ENCODE results near the gene MEOX1. TPM values are rescaled to one million over a fixed set of nuclear protein-coding genes. Genes with fewer than 3 reads are reported as not detected.

MEOX1 gene
- total and polyA plus RNA-seq, 5 donors, result 4.2 to 16.8 (median 10.6) TPM

DNA sequence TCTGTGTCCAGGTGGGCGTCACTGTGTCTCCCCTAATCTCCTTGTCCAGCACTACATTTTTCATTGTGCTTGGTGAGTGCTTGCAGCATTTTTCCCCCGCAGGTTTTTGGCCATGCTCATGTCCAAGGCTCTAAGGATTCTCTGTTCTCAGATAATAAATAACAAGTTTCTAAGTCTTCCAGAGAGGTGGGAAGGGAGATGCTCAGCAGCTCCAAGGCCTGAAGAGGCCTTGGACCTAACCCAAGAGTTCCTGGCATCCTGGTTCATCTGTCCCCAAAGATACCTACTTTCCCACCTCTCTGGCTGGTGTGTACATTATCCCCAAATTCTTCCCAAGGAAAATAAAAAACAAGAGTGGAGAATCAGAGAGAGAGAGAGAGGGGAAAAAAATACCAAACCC, 45.3 kb downstream of the MEOX1 start:
- 83% methylated on average over 2 of the region's 2 CpGs for WGBS
- DNase-seq, result no peak

DNA sequence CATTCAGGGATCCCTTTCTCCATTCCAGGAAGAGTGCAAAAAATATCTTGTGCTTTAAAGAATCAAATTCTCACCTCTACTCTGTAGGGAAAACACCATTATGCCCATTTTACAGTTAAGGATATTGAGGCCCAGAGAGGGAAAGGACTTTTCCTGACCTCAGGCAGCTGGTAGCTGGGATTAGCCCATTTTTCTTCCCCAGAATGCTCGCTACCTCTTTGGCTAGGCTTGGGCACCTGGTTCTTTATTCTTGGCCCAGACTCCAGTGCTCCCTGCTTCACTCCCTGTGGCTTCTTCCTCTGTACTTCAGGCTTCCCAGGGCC, 45.7 kb downstream of the MEOX1 start:
- H3K4me3 ChIP-seq (ENCODE audit: low read length), result no peak overlapping the region
- H3K4me1 ChIP-seq (ENCODE audit: control insufficient read depth, insufficient read depth, low read length), result no peaks in the 10 kb centered on the region
- no peak for DNase-seq
- intact Hi-C loops (cut with DNase I), result no loop called here
- H3K27ac ChIP-seq (ENCODE audit: low read length), result no peak overlapping the region
- 97% methylated on average over 1 of the region's 1 CpG for WGBS
- ATAC-seq, result no peak
- H3K27me3 ChIP-seq (ENCODE audit: control insufficient read depth, insufficient read depth), result no peaks in the 10 kb centered on the region
- no peaks in the 10 kb centered on the region for H3K9me3 ChIP-seq (ENCODE audit: control insufficient read depth, low read length)

More for the DNA sequence above, 45.3 kb downstream of the MEOX1 start:
- Histone ChIP-seq H3K4me3 (ENCODE audit: low read length) (no peak overlapping the region), H3K27me3 (ENCODE audit: control insufficient read depth, insufficient read depth) (no peaks in the 10 kb centered on the region), H3K4me1 (ENCODE audit: control insufficient read depth, insufficient read depth, low read length) (no peaks in the 10 kb centered on the region), H3K27ac (ENCODE audit: low read length) (no peak overlapping the region), H3K9me3 (ENCODE audit: control insufficient read depth, low read length) (no peaks in the 10 kb centered on the region)
- ATAC-seq, result no peak
- intact Hi-C loops (cut with DNase I), result no loop called here

DNA sequence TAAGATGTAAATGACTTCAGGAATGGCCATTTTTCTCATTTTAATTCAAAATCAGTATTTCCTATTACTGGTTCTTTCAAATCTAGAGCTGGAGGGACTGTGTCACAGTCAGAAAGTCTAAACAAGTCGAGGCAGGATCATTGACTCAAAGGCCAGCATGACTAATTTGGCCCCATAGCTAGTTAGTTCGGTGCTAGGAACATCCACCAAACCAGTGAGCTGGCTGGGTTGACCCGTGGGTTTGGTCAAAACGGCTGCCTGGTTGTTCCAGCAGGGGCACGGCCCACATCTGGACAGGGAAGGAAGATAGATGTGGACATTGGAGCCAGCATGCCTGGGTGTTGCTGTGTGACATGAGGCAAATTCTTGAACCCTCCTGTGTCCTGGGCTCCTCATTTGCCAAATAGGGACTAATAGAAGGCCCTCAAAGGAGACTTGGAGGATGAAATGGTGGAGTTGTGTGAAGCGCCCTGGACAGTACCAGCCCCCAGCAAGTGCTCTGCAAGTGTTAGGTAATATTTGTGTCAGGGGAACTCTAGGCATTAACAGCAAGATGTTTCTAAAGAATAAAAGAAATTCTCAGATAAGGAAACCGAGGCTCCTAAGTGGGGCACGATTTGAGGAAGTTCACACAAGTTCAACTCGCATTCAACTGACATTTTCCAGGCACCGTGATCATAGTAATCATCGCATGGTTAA, 46.2 kb downstream of the MEOX1 start:
- no peak overlapping the region for H3K4me3 ChIP-seq (ENCODE audit: low read length)
- H3K27me3 ChIP-seq (ENCODE audit: control insufficient read depth, insufficient read depth), result no peaks in the 10 kb centered on the region
- no peaks in the 10 kb centered on the region for H3K9me3 ChIP-seq (ENCODE audit: control insufficient read depth, low read length)
- no peak for ATAC-seq
- DNase-seq, result no peak
- 80% methylated on average over 11 of the region's 11 CpGs for WGBS
- intact Hi-C loops (cut with DNase I), result no loop called here
- no peak overlapping the region for H3K27ac ChIP-seq (ENCODE audit: low read length)
- H3K4me1 ChIP-seq (ENCODE audit: control insufficient read depth, insufficient read depth, low read length), result no peaks in the 10 kb centered on the region

DNA sequence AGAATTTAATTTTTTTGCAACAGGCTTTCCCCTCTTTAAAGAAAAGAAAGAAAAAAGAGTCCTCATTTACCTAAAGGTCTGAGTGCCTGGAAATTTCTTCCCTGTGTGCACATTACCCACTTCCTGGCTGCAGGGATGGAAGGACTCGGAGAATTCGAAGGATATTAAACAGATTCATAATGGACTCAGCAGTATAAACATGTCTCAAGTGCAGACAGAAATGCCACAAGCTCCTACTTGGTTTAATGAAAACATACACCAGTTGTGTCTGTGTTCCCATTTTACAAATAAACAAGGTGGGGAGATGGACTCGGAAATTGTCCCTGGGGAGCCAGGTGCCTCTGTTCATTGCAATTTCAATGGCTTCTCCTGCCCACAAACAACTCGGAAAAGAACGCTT, 47.2 kb downstream of the MEOX1 start:
- Histone ChIP-seq H3K9me3 (ENCODE audit: control insufficient read depth, low read length) (no peaks in the 10 kb centered on the region), H3K4me3 (ENCODE audit: low read length) (no peak overlapping the region), H3K27me3 (ENCODE audit: control insufficient read depth, insufficient read depth) (no peaks in the 10 kb centered on the region), H3K4me1 (ENCODE audit: control insufficient read depth, insufficient read depth, low read length) (no peaks in the 10 kb centered on the region), H3K27ac (ENCODE audit: low read length) (no peak overlapping the region)
- DNase-seq (no peak), ATAC-seq (no peak)
- intact Hi-C loops (cut with DNase I), result no loop called here
- 71% methylated on average over 5 of the region's 5 CpGs for WGBS

DNA sequence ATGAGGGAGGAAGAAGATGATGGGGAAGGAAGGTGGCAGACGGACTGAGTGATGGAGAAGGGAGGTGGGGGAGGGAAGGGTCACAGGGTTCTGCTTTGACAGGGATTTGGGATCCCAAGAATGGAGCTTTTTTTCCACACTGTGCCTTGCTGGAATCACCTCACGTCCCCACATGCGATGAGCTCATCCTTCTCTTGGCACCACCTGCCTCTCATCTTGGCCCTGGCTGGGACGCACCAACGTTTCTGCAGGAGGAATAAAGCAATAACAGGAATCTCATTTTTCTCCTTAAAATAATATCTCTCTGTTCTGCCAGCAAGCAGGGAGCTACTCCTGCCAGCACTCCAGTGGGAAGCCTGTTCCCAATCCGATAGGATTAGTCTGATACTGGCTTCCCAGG, 47.8 kb downstream of the MEOX1 start:
- H3K27me3 ChIP-seq (ENCODE audit: control insufficient read depth, insufficient read depth), result no peaks in the 10 kb centered on the region
- 49% methylated on average over 6 of the region's 6 CpGs for WGBS
- no peak overlapping the region for H3K27ac ChIP-seq (ENCODE audit: low read length)
- ATAC-seq, result no peak
- no peaks in the 10 kb centered on the region for H3K9me3 ChIP-seq (ENCODE audit: control insufficient read depth, low read length)
- intact Hi-C loops (cut with DNase I), result no loop called here
- no peak overlapping the region for H3K4me3 ChIP-seq (ENCODE audit: low read length)
- no peaks in the 10 kb centered on the region for H3K4me1 ChIP-seq (ENCODE audit: control insufficient read depth, insufficient read depth, low read length)
- DNase-seq, result no peak

DNA sequence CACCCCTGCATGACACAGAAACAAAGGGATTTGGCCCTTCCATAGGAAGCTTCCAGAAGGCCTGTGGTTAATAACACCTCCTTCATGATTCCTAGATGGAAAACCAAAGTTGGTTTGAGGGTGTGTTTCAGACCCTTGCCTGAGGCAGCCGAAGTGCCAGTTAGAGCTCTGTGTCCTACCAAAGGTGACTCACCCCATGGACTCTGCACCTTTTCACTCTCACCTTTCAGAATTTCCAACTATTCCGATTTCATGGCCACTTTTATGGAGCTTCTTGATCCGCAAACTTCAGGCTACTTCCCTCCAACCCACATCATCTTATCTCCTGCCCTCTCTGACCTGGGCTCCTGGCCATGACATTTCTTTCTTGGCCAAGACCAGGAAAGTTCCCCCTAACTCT, 49.2 kb downstream of the MEOX1 start:
- Histone ChIP-seq H3K27ac (ENCODE audit: low read length) (no peak overlapping the region), H3K9me3 (ENCODE audit: control insufficient read depth, low read length) (no peaks in the 10 kb centered on the region), H3K4me1 (ENCODE audit: control insufficient read depth, insufficient read depth, low read length) (no peaks in the 10 kb centered on the region), H3K4me3 (ENCODE audit: low read length) (no peak overlapping the region), H3K27me3 (ENCODE audit: control insufficient read depth, insufficient read depth) (no peaks in the 10 kb centered on the region)
- no peak for DNase-seq
- WGBS, result 91% methylated on average over 3 of the region's 3 CpGs
- ATAC-seq, result no peak
- intact Hi-C loops (cut with DNase I), result no loop called here

DNA sequence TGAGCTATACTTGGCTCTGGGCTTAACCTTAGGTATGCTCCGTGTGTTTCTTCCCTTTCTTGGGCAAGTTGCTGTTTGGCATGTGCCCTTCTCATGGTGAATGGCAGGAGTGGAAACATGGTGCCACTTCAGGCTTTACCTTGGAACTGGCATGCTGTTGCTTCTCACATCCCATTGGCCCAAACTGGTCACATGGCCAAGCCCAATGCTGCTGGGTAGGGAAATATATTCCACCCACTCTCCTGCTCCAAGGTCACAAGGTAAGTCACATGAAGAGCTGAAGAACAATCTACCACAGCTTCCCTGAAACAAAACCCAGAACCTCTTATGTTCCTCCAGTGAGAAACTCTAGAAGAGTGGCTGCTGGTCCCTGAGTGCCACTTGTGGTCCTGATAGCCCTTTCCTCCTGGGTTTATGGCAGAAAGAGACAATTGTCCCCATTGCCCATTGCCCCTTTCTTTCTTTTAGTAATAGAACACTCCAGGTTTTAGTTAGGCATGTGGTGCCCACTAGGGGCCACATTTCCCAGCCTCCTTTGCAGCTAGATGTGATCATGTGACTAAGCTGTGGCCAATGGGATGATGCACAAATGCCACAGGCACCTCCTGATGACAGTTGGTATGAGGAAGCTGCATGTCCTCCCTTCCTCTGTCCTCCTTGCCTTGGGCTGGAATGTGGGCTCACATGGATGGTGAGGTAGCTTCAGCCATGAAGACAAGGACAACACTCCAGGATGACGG, 50.3 kb downstream of the MEOX1 start:
- intact Hi-C loops (cut with DNase I), result no loop called here
- Histone ChIP-seq H3K9me3 (ENCODE audit: control insufficient read depth, low read length) (no peaks in the 10 kb centered on the region), H3K27me3 (ENCODE audit: control insufficient read depth, insufficient read depth) (no peaks in the 10 kb centered on the region), H3K27ac (ENCODE audit: low read length) (no peak overlapping the region), H3K4me3 (ENCODE audit: low read length) (no peak overlapping the region), H3K4me1 (ENCODE audit: control insufficient read depth, insufficient read depth, low read length) (no peaks in the 10 kb centered on the region)
- no peak for ATAC-seq
- DNase-seq, result no peak
- WGBS, result 89% methylated on average over 2 of the region's 2 CpGs

DNA sequence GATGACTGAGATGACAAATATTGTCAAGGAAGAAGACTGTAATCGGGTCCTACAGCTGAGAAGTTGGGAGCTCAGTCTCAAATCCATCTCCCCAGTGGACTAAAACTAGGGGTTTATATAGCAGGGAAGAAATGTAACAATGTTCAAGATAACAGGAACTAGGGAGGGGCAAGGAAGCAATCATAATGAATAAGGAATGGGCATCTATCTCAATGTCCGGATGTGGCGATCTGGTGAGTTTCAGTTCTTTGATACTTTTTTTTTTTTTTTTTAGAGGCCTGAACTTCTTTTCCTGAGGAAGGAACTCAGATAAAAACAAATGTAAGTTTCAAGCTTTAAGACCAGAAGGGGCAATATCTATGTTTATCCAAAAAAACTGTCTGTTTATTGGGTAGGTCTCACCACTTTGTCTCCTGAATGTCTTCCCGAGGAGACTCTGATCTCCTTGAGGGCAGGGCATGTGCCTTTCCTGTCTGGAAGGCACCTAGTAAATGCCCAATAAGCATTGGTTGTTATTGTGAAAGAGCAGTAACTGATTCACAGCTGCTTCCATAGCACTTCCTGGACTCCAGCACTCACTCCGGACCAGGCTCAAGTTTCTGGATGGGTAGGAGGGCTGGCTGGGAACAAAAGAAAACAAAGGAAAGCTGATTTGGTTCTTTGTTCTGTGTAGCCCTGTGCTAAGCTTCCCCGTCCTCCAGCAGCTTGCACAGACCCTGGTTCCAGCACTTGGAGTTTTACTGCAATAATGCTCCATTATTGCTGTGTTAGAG, 51.9 kb downstream of the MEOX1 start:
- intact Hi-C loops (cut with DNase I), result no loop called here
- Histone ChIP-seq H3K4me1 (ENCODE audit: control insufficient read depth, insufficient read depth, low read length) (no peaks in the 10 kb centered on the region), H3K9me3 (ENCODE audit: control insufficient read depth, low read length) (no peaks in the 10 kb centered on the region), H3K27ac (ENCODE audit: low read length) (peak overlapping the region; percentile 24), H3K27me3 (ENCODE audit: control insufficient read depth, insufficient read depth) (no peaks in the 10 kb centered on the region), H3K4me3 (ENCODE audit: low read length) (no peak overlapping the region)
- no peak for DNase-seq
- 59% methylated on average over 6 of the region's 6 CpGs for WGBS
- ATAC-seq, result peak; percentile 62 to 71

DNA sequence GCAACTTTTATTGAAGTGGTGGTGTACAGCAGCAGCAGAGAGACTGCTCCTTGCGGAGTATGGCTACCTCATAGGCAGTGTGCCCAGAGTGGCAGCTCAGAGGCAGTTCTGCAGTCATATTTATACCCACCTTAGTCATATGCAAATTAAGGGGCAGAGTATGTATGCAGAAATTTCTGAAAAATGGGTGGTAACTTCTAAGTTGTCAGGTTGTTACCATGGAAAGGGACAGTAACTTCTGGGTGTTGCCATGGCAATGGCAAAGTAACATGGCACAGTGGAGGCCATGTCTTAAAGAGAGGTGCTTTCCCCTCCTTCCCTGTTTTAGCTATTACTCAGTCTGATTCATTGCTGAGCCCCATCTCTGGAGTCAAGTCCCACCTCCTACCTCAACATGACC, 53.4 kb downstream of the MEOX1 start:
- Histone ChIP-seq H3K4me1 (ENCODE audit: control insufficient read depth, insufficient read depth, low read length) (no peaks in the 10 kb centered on the region), H3K27me3 (ENCODE audit: control insufficient read depth, insufficient read depth) (no peaks in the 10 kb centered on the region), H3K9me3 (ENCODE audit: control insufficient read depth, low read length) (no peaks in the 10 kb centered on the region), H3K4me3 (ENCODE audit: low read length) (no peak overlapping the region), H3K27ac (ENCODE audit: low read length) (no peak overlapping the region)
- ATAC-seq (no peak), DNase-seq (no peak)
- 98% methylated on average over 1 of the region's 1 CpG for WGBS
- intact Hi-C loops (cut with DNase I), result no loop called here

DNA sequence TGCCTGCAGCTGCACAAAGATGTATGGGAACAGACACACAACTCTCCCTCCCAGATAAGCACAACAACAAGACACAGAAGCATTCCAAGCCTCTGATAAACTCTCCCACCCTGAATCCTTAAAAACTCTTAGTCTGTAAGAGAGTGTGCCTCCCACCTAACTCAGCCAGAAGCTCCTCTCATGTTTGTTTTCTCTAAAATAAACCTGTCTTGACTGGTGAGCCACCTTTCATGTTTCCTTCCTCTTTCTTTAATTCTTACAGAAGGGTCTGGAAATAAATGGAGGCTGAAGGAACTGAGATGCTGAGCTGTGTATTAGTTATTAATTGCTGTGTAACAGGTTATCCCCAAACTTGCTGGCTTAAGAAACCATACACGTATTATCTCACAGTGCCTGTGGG, 57.2 kb downstream of the MEOX1 start:
- H3K9me3 ChIP-seq (ENCODE audit: control insufficient read depth, low read length), result no peaks in the 10 kb centered on the region
- no peak for ATAC-seq
- no peak for DNase-seq
- peaks cover 3% of the 10 kb centered on the region for H3K4me1 ChIP-seq (ENCODE audit: control insufficient read depth, insufficient read depth, low read length)
- no peak overlapping the region for H3K4me3 ChIP-seq (ENCODE audit: low read length)
- H3K27me3 ChIP-seq (ENCODE audit: control insufficient read depth, insufficient read depth), result no peaks in the 10 kb centered on the region
- no peak overlapping the region for H3K27ac ChIP-seq (ENCODE audit: low read length)
- intact Hi-C loops (cut with DNase I), result no loop called here
- WGBS, result 95% methylated on average over 1 of the region's 1 CpG

DNA sequence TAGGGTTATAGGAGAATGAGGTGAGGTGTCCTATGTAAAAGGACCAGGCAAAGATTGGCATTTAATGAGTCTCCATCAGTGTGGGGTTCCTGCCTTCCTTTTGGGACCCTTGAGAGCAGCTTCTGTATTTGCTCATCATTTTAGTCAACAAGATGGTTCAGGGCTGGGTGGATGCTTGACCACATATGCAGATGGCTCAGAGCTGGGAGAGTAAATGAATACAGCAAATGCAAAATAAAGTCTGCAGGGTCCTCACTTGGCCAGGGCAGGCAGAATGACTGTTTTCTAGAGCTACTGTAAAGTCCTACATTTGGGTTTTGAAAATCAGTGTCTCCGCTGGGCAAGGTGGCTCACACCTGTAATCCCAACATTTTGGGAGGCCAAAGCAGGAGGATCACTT, 58.4 kb downstream of the MEOX1 start:
- WGBS, result 100% methylated on average over 1 of the region's 1 CpG
- intact Hi-C loops (cut with DNase I), result no loop called here
- Histone ChIP-seq H3K4me3 (ENCODE audit: low read length) (no peak overlapping the region), H3K27me3 (ENCODE audit: control insufficient read depth, insufficient read depth) (no peaks in the 10 kb centered on the region), H3K4me1 (ENCODE audit: control insufficient read depth, insufficient read depth, low read length) (peaks cover 3% of the 10 kb centered on the region), H3K27ac (ENCODE audit: low read length) (no peak overlapping the region), H3K9me3 (ENCODE audit: control insufficient read depth, low read length) (no peaks in the 10 kb centered on the region)
- ATAC-seq (no peak), DNase-seq (no peak)

Measured in right cardiac atrium (tissue), 5 donors.